NT2/D1 (cell line): Measurements from ENCODE around the gene TM9SF4.
A peak's percentile ranks its signal among the peaks of the same experiment; 100 is the strongest.

Source experiments
- DNase-seq: peaks from one replicate; pipeline ENCODE4 v3.0.0-alpha.2; 2011; ENCODE audit warnings: low read depth, low spot score
- H3K27me3 ChIP-seq: 2 replicates; pipeline ENCODE4 v1.6.0; 2011; ENCODE audit warnings: mild to moderate bottlenecking; ENCODE audit not compliant: insufficient read length, insufficient read depth
- H3K36me3 ChIP-seq: 2 replicates; pipeline ENCODE4 v1.6.1; 2011; ENCODE audit warnings: mild to moderate bottlenecking, low read length, mixed read lengths; ENCODE audit not compliant: insufficient read depth, insufficient read length
- H3K4me1 ChIP-seq: 2 replicates; pipeline ENCODE4 v1.5.1; 2011; ENCODE audit not compliant: insufficient read depth, insufficient read length
- H3K4me3 ChIP-seq: 2 replicates; pipeline ENCODE4 v1.5.1; 2011; ENCODE audit warnings: low read depth; ENCODE audit not compliant: insufficient read length
- H3K9ac ChIP-seq: 2 replicates; pipeline ENCODE4 v1.6.0; 2011; ENCODE audit warnings: low read depth; ENCODE audit not compliant: insufficient read length
- H3K9me3 ChIP-seq: 2 replicates; pipeline ENCODE4 v1.5.1; 2011; ENCODE audit warnings: mild to moderate bottlenecking, low read length; ENCODE audit not compliant: insufficient read depth
- SUZ12 ChIP-seq: IDR thresholded peaks from 2 replicates; pipeline ENCODE4 v1.6.1; 2011; ENCODE audit not compliant: insufficient read length, insufficient read depth; ENCODE audit errors: extremely low read depth
- YY1 ChIP-seq: IDR thresholded peaks from 2 replicates; pipeline ENCODE4 v1.6.1; 2011; ENCODE audit not compliant: insufficient read length, insufficient read depth
- ZNF274 ChIP-seq: IDR thresholded peaks from 2 replicates; pipeline ENCODE4 v1.6.1; 2011; ENCODE audit warnings: mild to moderate bottlenecking, low read depth, low read length

Gene TM9SF4

DNA sequence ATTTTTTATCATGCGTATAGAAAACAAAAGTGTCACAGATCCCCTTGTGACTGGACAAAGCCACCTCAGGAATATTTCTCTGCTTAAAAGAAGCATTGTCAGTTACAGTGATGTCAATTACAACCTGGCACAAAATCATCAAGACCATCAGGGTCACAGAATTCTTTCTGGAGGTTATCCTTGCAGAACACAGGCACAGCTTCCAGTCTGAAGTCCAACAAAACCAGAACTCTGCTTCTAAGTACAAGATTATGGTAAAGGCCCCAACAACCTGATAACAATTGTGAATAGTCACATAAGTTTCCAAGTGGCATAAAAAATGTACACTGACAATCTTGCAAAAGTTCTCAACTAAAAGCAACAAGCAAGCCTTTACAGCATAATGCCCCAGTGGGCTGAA, 77.0 kb downstream of the TM9SF4 start:
- Histone ChIP-seq H3K9ac (no peak overlapping the region), H3K4me1 (peaks cover 15% of the 10 kb centered on the region), H3K27me3 (no peaks in the 10 kb centered on the region), H3K36me3 (peaks cover 12% of the 10 kb centered on the region), H3K4me3 (no peak overlapping the region), H3K9me3 (no peaks in the 10 kb centered on the region)
- DNase-seq: no peak
- TF ChIP-seq SUZ12: no peak
- no peak for TF ChIP-seq ZNF274
- no peak for TF ChIP-seq YY1

DNA sequence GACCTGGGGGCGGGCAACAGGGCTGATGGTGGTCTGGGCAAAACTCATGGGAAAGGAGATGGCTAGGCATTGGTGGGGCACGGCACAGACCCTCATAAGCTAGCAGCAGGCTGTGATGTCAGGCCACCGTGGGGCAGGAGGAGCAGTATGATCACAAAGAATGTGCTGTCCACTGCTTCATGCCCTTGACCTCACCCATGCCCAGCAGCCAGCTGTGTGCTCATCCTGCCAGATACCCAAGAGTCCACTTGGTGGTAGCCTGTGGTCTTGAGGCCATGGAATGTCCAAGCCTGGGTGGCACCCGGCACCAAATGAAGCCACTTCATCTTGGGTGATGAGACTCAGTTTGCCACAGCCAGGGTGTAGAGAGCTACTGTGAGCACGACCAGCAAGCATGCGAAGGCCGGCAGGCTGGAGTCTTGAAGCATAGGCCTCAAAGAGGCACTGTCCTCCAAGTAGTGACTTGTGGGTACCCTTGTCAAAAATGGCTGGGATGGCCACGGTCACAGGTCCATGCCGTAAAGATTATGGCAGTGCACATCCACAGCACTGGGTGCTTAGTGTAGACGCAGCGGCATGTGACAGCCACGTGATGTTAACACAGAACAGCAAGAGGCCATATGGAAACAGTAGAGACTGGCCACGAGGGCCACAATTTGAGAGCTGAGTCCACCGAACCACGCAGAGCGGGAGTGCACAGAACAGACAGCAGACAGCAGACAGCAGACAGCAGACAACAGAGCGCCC, 79.0 kb downstream of the TM9SF4 start:
- Histone ChIP-seq H3K4me1 (peaks cover 15% of the 10 kb centered on the region), H3K9ac (no peak overlapping the region), H3K36me3 (peaks cover 25% of the 10 kb centered on the region), H3K9me3 (no peaks in the 10 kb centered on the region), H3K27me3 (no peaks in the 10 kb centered on the region), H3K4me3 (no peak overlapping the region)
- TF ChIP-seq YY1: no peak
- no peak for TF ChIP-seq SUZ12
- no peak for TF ChIP-seq ZNF274
- no peak for DNase-seq

GRCh38 chr20:32189123-32189410, 79.6 kb downstream of the TM9SF4 start:
- Histone ChIP-seq H3K4me3 (peak overlapping the region; percentile 51), H3K9me3 (no peaks in the 10 kb centered on the region), H3K36me3 (peaks cover 29% of the 10 kb centered on the region), H3K4me1 (peaks cover 15% of the 10 kb centered on the region), H3K9ac (no peak overlapping the region), H3K27me3 (no peaks in the 10 kb centered on the region)
- TF ChIP-seq ZNF274 (no peak), YY1 (no peak), SUZ12 (no peak)
- no peak for DNase-seq

GRCh38 chr20:32189691-32190615, 80.4 kb downstream of the TM9SF4 start:
- peak; percentile 22 for DNase-seq
- H3K4me1 ChIP-seq: peaks cover 15% of the 10 kb centered on the region
- H3K36me3 ChIP-seq: peaks cover 38% of the 10 kb centered on the region
- no peaks in the 10 kb centered on the region for H3K9me3 ChIP-seq
- H3K9ac ChIP-seq: peak overlapping the region; percentile 91
- no peaks in the 10 kb centered on the region for H3K27me3 ChIP-seq
- peak overlapping the region; percentile 51 for H3K4me3 ChIP-seq
- TF ChIP-seq ZNF274 (no peak), YY1 (no peak), SUZ12 (no peak)

GRCh38 chr20:32190616-32191415, 81.3 kb downstream of the TM9SF4 start:
- Histone ChIP-seq H3K4me3 (peak overlapping the region; percentile 51), H3K36me3 (peaks cover 46% of the 10 kb centered on the region), H3K9me3 (no peaks in the 10 kb centered on the region), H3K4me1 (peaks cover 15% of the 10 kb centered on the region), H3K27me3 (no peaks in the 10 kb centered on the region), H3K9ac (peak overlapping the region; percentile 91)
- TF ChIP-seq ZNF274 (no peak), SUZ12 (no peak), YY1 (no peak)
- no peak for DNase-seq

DNA sequence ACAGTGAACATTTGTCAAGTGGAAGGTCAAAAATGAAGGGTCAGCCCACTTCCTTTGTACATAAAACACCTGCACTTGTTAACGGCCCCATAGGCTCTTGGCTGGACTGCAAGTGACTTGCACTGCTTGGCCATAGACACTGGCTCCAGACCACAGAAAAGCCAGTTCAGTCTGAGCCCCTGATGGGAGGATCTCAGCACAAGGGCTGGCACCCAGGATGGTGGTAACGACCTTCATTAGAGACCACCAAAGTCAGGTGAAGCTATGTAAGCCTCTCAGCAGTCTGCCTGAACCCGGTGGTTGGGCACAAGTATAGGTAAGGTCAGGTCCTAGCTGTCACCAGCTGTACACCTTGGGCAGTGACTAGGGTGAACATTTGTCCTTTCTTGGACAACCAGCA, 81.9 kb downstream of the TM9SF4 start:
- TF ChIP-seq YY1 (no peak), ZNF274 (0 out of 2 replicates have a peak, but pooled peaks have one; percentile 18)
- H3K27me3 ChIP-seq: no peaks in the 10 kb centered on the region
- peaks cover 52% of the 10 kb centered on the region for H3K36me3 ChIP-seq
- no peak for DNase-seq
- H3K9ac ChIP-seq: no peak overlapping the region
- peaks cover 15% of the 10 kb centered on the region for H3K4me1 ChIP-seq
- H3K4me3 ChIP-seq: no peak overlapping the region
- no peaks in the 10 kb centered on the region for H3K9me3 ChIP-seq

- TF ChIP-seq SUZ12 (no peak), YY1 (no peak), ZNF274 (no peak)
- H3K9ac ChIP-seq: no peak overlapping the region
- H3K4me3 ChIP-seq: no peak overlapping the region
- peaks cover 56% of the 10 kb centered on the region for H3K36me3 ChIP-seq
- no peaks in the 10 kb centered on the region for H3K27me3 ChIP-seq
- DNase-seq: no peak
- peaks cover 15% of the 10 kb centered on the region for H3K4me1 ChIP-seq
- H3K9me3 ChIP-seq: no peaks in the 10 kb centered on the region
Observed at GRCh38 chr20:32191873-32192272, 82.4 kb downstream of the TM9SF4 start.
